Ovary (tissue), 3 donors: Measurements from ENCODE around the gene DRAP1.

Experiments used
- EP300 ChIP-seq: sonication (generic); formaldehyde crosslinking; IDR thresholded peaks from one replicate; pipeline ENCODE4 v1.6.1; 2017; ENCODE audit warnings: antibody characterized with exemption
- POLR2A ChIP-seq: fragments of 450-650 bp; IDR thresholded peaks from one replicate; pipeline ENCODE4 v1.6.1; 2017; ENCODE audit warnings: antibody characterized with exemption, mild to moderate bottlenecking, moderate library complexity
- TF ChIP-seq, protein P1 (sequence below), 3 donors: fragments of 450-650 bp in 2 of 3; fragments of 200-600 bp in 1 of 3; IDR thresholded peaks; one replicate each; pipeline versions ENCODE4 v1.5.1 to v1.8.0; 2016 to 2022; ENCODE audit warnings: antibody characterized with exemption in 3 of 3, mild to moderate bottlenecking in 1 of 3
- donor health status: DM: no; HTN: no; CAD: no.

DNA sequence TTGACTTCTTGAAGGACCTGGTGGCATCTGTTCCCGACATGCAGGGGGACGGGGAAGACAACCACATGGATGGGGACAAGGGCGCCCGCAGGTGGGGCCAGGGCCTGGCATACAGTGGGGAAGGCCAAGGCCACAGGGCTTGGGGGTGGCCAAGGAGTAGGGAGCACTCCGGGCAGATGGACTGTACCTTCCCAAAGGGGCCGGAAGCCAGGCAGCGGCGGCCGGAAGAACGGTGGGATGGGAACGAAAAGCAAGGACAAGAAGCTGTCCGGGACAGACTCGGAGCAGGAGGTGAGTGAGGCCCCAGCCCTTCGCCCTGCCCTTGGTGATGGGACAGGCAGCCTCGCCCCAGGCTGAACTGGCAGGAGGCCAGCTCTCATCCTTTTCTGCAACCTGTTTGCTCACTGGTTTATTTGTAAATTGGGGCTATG, 1.2 kb downstream of the DRAP1 start:
- TF ChIP-seq, protein P1, sequence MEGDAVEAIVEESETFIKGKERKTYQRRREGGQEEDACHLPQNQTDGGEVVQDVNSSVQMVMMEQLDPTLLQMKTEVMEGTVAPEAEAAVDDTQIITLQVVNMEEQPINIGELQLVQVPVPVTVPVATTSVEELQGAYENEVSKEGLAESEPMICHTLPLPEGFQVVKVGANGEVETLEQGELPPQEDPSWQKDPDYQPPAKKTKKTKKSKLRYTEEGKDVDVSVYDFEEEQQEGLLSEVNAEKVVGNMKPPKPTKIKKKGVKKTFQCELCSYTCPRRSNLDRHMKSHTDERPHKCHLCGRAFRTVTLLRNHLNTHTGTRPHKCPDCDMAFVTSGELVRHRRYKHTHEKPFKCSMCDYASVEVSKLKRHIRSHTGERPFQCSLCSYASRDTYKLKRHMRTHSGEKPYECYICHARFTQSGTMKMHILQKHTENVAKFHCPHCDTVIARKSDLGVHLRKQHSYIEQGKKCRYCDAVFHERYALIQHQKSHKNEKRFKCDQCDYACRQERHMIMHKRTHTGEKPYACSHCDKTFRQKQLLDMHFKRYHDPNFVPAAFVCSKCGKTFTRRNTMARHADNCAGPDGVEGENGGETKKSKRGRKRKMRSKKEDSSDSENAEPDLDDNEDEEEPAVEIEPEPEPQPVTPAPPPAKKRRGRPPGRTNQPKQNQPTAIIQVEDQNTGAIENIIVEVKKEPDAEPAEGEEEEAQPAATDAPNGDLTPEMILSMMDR (IDR thresholded peaks at IDR 0.05) = no peak
- no peak for TF ChIP-seq POLR2A
- no peak for TF ChIP-seq EP300
